ENCODE data around the gene RBMS3. TPM values are rescaled to one million over a fixed set of nuclear protein-coding genes. Genes with fewer than 3 reads are reported as not detected.

RBMS3 gene
- total and polyA plus RNA-seq, 2 experiments from 2014 or later = 3.2 to 7.4 TPM

DNA sequence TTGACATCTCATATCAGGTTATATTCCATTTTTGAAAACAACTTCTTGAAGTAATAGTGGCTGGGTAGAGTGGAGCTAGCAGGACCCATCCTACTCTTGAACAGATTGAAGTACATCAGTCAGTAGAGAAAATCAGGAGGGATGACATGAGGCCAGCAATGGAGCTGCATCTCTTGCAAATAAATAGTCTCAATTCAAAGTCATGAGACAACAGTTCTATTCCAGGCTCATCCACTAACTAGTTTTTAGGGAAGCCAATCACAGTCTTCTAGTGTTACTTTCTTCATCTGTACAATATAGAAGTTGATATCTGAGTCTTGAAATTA is 477.2 kb downstream of the RBMS3 start:
- no peaks in the 10 kb centered on the region for H3K79me2 ChIP-seq (replicated peaks; ENCODE audit: insufficient read depth)
- H3K36me3 Mint-ChIP-seq (ENCODE audit: low read depth) = no peaks in the 10 kb centered on the region
- peaks cover 41% of the 10 kb centered on the region for H3K4me1 ChIP-seq (ENCODE audit: insufficient read depth)
- TF ChIP-seq, protein P1, sequence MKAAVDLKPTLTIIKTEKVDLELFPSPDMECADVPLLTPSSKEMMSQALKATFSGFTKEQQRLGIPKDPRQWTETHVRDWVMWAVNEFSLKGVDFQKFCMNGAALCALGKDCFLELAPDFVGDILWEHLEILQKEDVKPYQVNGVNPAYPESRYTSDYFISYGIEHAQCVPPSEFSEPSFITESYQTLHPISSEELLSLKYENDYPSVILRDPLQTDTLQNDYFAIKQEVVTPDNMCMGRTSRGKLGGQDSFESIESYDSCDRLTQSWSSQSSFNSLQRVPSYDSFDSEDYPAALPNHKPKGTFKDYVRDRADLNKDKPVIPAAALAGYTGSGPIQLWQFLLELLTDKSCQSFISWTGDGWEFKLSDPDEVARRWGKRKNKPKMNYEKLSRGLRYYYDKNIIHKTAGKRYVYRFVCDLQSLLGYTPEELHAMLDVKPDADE (IDR thresholded peaks at IDR 0.05) = no peak
- TF ChIP-seq EZH2 (IDR thresholded peaks at IDR 0.05; ENCODE audit: low read depth, unreplicated experiment) (no peak), EZH2phosphoT487 (IDR thresholded peaks at IDR 0.05; ENCODE audit: unreplicated experiment) (no peak), ZNF331 (CRISPR knock-in tag; IDR thresholded peaks at IDR 0.05; ENCODE audit: low read depth) (no peak), NANOG (IDR thresholded peaks at IDR 0.05; ENCODE audit: borderline replicate concordance) (no peak), JUNB (IDR thresholded peaks at IDR 0.05; ENCODE audit: unreplicated experiment) (no peak), REST (IDR thresholded peaks at IDR 0.05; ENCODE audit: unreplicated experiment) (no peak), POLR2AphosphoS5 (IDR thresholded peaks at IDR 0.05; ENCODE audit: low read depth) (no peak), STAT1 (IDR thresholded peaks at IDR 0.05; ENCODE audit: unreplicated experiment) (no peak), ZNF114 (CRISPR knock-in tag; IDR thresholded peaks at IDR 0.05) (no peak), CREB1 (CRISPR knock-in tag; IDR thresholded peaks at IDR 0.05; ENCODE audit: low read depth) (no peak)
- TF ChIP-seq, protein P2, sequence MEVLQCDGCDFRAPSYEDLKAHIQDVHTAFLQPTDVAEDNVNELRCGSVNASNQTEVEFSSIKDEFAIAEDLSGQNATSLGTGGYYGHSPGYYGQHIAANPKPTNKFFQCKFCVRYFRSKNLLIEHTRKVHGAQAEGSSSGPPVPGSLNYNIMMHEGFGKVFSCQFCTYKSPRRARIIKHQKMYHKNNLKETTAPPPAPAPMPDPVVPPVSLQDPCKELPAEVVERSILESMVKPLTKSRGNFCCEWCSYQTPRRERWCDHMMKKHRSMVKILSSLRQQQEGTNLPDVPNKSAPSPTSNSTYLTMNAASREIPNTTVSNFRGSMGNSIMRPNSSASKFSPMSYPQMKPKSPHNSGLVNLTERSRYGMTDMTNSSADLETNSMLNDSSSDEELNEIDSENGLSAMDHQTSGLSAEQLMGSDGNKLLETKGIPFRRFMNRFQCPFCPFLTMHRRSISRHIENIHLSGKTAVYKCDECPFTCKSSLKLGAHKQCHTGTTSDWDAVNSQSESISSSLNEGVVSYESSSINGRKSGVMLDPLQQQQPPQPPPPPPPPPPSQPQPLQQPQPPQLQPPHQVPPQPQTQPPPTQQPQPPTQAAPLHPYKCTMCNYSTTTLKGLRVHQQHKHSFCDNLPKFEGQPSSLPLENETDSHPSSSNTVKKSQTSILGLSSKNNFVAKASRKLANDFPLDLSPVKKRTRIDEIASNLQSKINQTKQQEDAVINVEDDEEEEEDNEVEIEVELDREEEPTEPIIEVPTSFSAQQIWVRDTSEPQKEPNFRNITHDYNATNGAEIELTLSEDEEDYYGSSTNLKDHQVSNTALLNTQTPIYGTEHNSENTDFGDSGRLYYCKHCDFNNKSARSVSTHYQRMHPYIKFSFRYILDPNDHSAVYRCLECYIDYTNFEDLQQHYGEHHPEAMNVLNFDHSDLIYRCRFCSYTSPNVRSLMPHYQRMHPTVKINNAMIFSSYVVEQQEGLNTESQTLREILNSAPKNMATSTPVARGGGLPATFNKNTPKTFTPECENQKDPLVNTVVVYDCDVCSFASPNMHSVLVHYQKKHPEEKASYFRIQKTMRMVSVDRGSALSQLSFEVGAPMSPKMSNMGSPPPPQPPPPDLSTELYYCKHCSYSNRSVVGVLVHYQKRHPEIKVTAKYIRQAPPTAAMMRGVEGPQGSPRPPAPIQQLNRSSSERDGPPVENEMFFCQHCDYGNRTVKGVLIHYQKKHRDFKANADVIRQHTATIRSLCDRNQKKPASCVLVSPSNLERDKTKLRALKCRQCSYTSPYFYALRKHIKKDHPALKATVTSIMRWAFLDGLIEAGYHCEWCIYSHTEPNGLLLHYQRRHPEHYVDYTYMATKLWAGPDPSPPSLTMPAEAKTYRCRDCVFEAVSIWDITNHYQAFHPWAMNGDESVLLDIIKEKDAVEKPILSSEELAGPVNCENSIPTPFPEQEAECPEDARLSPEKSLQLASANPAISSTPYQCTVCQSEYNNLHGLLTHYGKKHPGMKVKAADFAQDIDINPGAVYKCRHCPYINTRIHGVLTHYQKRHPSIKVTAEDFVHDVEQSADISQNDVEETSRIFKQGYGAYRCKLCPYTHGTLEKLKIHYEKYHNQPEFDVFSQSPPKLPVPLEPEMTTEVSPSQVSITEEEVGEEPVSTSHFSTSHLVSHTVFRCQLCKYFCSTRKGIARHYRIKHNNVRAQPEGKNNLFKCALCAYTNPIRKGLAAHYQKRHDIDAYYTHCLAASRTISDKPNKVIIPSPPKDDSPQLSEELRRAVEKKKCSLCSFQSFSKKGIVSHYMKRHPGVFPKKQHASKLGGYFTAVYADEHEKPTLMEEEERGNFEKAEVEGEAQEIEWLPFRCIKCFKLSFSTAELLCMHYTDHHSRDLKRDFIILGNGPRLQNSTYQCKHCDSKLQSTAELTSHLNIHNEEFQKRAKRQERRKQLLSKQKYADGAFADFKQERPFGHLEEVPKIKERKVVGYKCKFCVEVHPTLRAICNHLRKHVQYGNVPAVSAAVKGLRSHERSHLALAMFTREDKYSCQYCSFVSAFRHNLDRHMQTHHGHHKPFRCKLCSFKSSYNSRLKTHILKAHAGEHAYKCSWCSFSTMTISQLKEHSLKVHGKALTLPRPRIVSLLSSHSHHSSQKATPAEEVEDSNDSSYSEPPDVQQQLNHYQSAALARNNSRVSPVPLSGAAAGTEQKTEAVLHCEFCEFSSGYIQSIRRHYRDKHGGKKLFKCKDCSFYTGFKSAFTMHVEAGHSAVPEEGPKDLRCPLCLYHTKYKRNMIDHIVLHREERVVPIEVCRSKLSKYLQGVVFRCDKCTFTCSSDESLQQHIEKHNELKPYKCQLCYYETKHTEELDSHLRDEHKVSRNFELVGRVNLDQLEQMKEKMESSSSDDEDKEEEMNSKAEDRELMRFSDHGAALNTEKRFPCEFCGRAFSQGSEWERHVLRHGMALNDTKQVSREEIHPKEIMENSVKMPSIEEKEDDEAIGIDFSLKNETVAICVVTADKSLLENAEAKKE (CRISPR knock-in tag; IDR thresholded peaks at IDR 0.05) = no peak
- TF ChIP-seq, protein P3, sequence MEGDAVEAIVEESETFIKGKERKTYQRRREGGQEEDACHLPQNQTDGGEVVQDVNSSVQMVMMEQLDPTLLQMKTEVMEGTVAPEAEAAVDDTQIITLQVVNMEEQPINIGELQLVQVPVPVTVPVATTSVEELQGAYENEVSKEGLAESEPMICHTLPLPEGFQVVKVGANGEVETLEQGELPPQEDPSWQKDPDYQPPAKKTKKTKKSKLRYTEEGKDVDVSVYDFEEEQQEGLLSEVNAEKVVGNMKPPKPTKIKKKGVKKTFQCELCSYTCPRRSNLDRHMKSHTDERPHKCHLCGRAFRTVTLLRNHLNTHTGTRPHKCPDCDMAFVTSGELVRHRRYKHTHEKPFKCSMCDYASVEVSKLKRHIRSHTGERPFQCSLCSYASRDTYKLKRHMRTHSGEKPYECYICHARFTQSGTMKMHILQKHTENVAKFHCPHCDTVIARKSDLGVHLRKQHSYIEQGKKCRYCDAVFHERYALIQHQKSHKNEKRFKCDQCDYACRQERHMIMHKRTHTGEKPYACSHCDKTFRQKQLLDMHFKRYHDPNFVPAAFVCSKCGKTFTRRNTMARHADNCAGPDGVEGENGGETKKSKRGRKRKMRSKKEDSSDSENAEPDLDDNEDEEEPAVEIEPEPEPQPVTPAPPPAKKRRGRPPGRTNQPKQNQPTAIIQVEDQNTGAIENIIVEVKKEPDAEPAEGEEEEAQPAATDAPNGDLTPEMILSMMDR (conservative IDR thresholded peaks at IDR 0.05; ENCODE audit: low read depth in 2 of 2) = no peak
- DNase-seq (ENCODE audit: low spot score) = no peak
- no peaks in the 10 kb centered on the region for H3K27me3 ChIP-seq (ENCODE audit: insufficient read depth)
- peaks cover 36% of the 10 kb centered on the region for H3K4me1 Mint-ChIP-seq
- no peaks in the 10 kb centered on the region for H4K20me1 ChIP-seq (replicated peaks; ENCODE audit: insufficient read depth)
- no peaks in the 10 kb centered on the region for H3F3A ChIP-seq (replicated peaks; ENCODE audit: low read depth)
- H3K27ac ChIP-seq (ENCODE audit: low read depth) = no peak overlapping the region
- H3K9me3 Mint-ChIP-seq = no peaks in the 10 kb centered on the region
- no peak overlapping the region for H2AFZ ChIP-seq
- H3K9me2 ChIP-seq (ENCODE audit: insufficient read depth) = no peaks in the 10 kb centered on the region
- H3K4me3 Mint-ChIP-seq = no peak overlapping the region
- H3K4me2 ChIP-seq = no peak overlapping the region
- no peak overlapping the region for H3K4me3 ChIP-seq
- H3K36me3 ChIP-seq (ENCODE audit: insufficient read depth) = no peaks in the 10 kb centered on the region
- peaks cover 2% of the 10 kb centered on the region for H3K27me3 Mint-ChIP-seq (ENCODE audit: insufficient read depth, low read depth, poor library complexity)
- no peak for ATAC-seq
- H3K27ac Mint-ChIP-seq = no peak overlapping the region
